H1 (cell line): ENCODE data around the gene OBSCN. TPM values are rescaled to one million over a fixed set of nuclear protein-coding genes. Genes with fewer than 3 reads are reported as not detected.

Experiments used
- ATF2 ChIP-seq: IDR thresholded peaks from 2 replicates; pipeline ENCODE4 v1.6.1; 2012; ENCODE audit warnings: low read length, inconsistent platforms
- MAFK ChIP-seq: IDR thresholded peaks from 2 replicates; pipeline ENCODE4 v1.6.1; 2012; ENCODE audit warnings: low read depth, mild to moderate bottlenecking, improper control_type of control experiment, low read length
- NANOG ChIP-seq: IDR thresholded peaks from 2 replicates; pipeline ENCODE4 v1.6.1; 2011; ENCODE audit warnings: low read length, low read depth, mild to moderate bottlenecking, inconsistent platforms; ENCODE audit not compliant: insufficient read depth, poor library complexity, severe bottlenecking
- RXRA ChIP-seq: IDR thresholded peaks from 2 replicates; pipeline ENCODE4 v1.6.1; 2011; ENCODE audit warnings: low read depth, mild to moderate bottlenecking, low read length, moderate library complexity; ENCODE audit not compliant: insufficient read depth
- polyA plus RNA-seq, 7 experiments: library from polyadenylated mRNA; depleted of rRNA in 3 of 7; stranded (reverse) in 5 of 7; unstranded in 2 of 7; fragments of >200 nt in 5 of 7; fragments of 200-250 nt in 2 of 7; gene quantifications; 1 replicate in 5 of 7; 2 replicates in 1 of 7; 4 replicates in 1 of 7; pipeline versions ENCODE4 v1.2.1 to v1.2.3, GENCODE V29; 2011 to 2013; ENCODE audit warnings: missing spikeins in 2 of 7, mixed read lengths in 2 of 7
- total RNA-seq: library from RNA; stranded (reverse); fragmentation: NEBNext Ultra II Directional; extraction: Animal tissue kit (Norgen Biotek cat#: 25700); gene quantifications from 2 replicates; pipeline ENCODE4 v1.2.1, GENCODE V29; 2021

The OBSCN gene
- total and polyA plus RNA-seq, 2 of the 8 experiments (the other 6 are each of a cell fraction or from before 2014, with no cell fraction given), result 7.5 to 28.4 TPM

GRCh38 chr1:228207851-228208821 is at the start of gene OBSCN (continued):
- TF ChIP-seq RXRA (no peak), NANOG (no peak), MAFK (no peak), ATF2 (no peak)
